ENCODE results near the gene SPDYA.

Gene SPDYA

GRCh38 chr2:28809927-28810326 is 707 bp upstream of the SPDYA start:
- peaks cover 7 to 17% of the 10 kb centered on the region in 2 experiments for H3K36me3 ChIP-seq (ENCODE audit: control insufficient read depth in 2 of 2, insufficient read depth in 1 of 2, low read length in 2 of 2)
- H3K4me3 ChIP-seq (ENCODE audit: low read depth, low read length), result no peak overlapping the region
- ChIA-PET POLR2A (no interaction called here), CTCF (interaction anchor here (0.5 to 1.3 kb wide), 4 partner anchors 9 to 188 kb away, joined by 3 to 5 read pairs (median 4); no protein-coding TSS in a partner anchor)
- no peaks in the 10 kb centered on the region for H3K9me3 ChIP-seq (ENCODE audit: control insufficient read depth, insufficient read depth, low read depth, low read length)
- no peaks in the 10 kb centered on the region for H3K4me1 ChIP-seq (ENCODE audit: control insufficient read depth, insufficient read depth, low read length)
- TF ChIP-seq ZNF341 (tag by site-specific recombination; IDR thresholded peaks at IDR 0.05; ENCODE audit: low read depth), result no peak
- TF ChIP-seq ZNF23 (tag by site-specific recombination; IDR thresholded peaks at IDR 0.05; ENCODE audit: borderline replicate concordance), result no peak
- no peak for TF ChIP-seq ZNF623 (tag by site-specific recombination; IDR thresholded peaks at IDR 0.05)
- TF ChIP-seq ZNF660 (tag by site-specific recombination; IDR thresholded peaks at IDR 0.05), result no peak
- TF ChIP-seq ZNF155 (tag by site-specific recombination; IDR thresholded peaks at IDR 0.05), result no peak
- no peak for TF ChIP-seq ZNF626 (tag by site-specific recombination; IDR thresholded peaks at IDR 0.05)
- TF ChIP-seq ZFP69B (tag by site-specific recombination; IDR thresholded peaks at IDR 0.05), result no peak
- no peak for TF ChIP-seq ZNF239 (tag by site-specific recombination; IDR thresholded peaks at IDR 0.05)
- no peak for TF ChIP-seq ZNF830 (tag by site-specific recombination; IDR thresholded peaks at IDR 0.05; ENCODE audit: low read depth)
- no peak for TF ChIP-seq REST (tag by site-specific recombination; IDR thresholded peaks at IDR 0.05)
- no peak for TF ChIP-seq ZFP41 (tag by site-specific recombination; IDR thresholded peaks at IDR 0.05; ENCODE audit: borderline replicate concordance)
- TF ChIP-seq ZNF416 (tag by site-specific recombination; IDR thresholded peaks at IDR 0.05), result no peak
- TF ChIP-seq ZNF776 (tag by site-specific recombination; IDR thresholded peaks at IDR 0.05; ENCODE audit: borderline replicate concordance), result no peak
- TF ChIP-seq, protein P1, sequence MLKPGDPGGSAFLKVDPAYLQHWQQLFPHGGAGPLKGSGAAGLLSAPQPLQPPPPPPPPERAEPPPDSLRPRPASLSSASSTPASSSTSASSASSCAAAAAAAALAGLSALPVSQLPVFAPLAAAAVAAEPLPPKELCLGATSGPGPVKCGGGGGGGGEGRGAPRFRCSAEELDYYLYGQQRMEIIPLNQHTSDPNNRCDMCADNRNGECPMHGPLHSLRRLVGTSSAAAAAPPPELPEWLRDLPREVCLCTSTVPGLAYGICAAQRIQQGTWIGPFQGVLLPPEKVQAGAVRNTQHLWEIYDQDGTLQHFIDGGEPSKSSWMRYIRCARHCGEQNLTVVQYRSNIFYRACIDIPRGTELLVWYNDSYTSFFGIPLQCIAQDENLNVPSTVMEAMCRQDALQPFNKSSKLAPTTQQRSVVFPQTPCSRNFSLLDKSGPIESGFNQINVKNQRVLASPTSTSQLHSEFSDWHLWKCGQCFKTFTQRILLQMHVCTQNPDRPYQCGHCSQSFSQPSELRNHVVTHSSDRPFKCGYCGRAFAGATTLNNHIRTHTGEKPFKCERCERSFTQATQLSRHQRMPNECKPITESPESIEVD (tag by site-specific recombination; IDR thresholded peaks at IDR 0.05), result no peak
- TF ChIP-seq ZNF114 (tag by site-specific recombination; IDR thresholded peaks at IDR 0.05), result no peak
- no peak for TF ChIP-seq HOXC10 (CRISPR knock-in tag; IDR thresholded peaks at IDR 0.05)
- TF ChIP-seq ZNF140 (tag by site-specific recombination; IDR thresholded peaks at IDR 0.05), result no peak
- no peak for TF ChIP-seq ZBTB21 (tag by site-specific recombination; IDR thresholded peaks at IDR 0.05)
- no peak overlapping the region; the same call in 1 of the 2 replicates for H3K27ac ChIP-seq (ENCODE audit: extremely low read depth, low read depth, low read length)

GRCh38 chr2:28818053-28818452 is 7.4 kb downstream of the SPDYA start:
- Histone ChIP-seq H3K4me1 (ENCODE audit: control insufficient read depth, insufficient read depth, low read length) (no peaks in the 10 kb centered on the region), H3K9me3 (ENCODE audit: control insufficient read depth, insufficient read depth, low read depth, low read length) (no peaks in the 10 kb centered on the region), H3K27ac (ENCODE audit: extremely low read depth, low read depth, low read length) (no peak overlapping the region), H3K4me3 (ENCODE audit: low read depth, low read length) (no peak overlapping the region), H3K36me3 (ENCODE audit: control insufficient read depth in 2 of 2, insufficient read depth in 1 of 2, low read length in 2 of 2) (no peaks in the 10 kb centered on the region)
- CTCF ChIA-PET, result interaction anchor here (1.2 kb wide), 1 partner anchor 224 kb away, joined by 3 read pairs; no protein-coding TSS in a partner anchor
- POLR2A ChIA-PET, result no interaction called here
- TF ChIP-seq ZNF10 (tag by site-specific recombination; IDR thresholded peaks at IDR 0.05) (no peak), ZNF19 (tag by site-specific recombination; IDR thresholded peaks at IDR 0.05; ENCODE audit: low read depth) (no peak), RBAK (tag by site-specific recombination; IDR thresholded peaks at IDR 0.05) (no peak), ZNF530 (tag by site-specific recombination; IDR thresholded peaks at IDR 0.05; ENCODE audit: low read depth) (no peak), ZIC2 (tag by site-specific recombination; IDR thresholded peaks at IDR 0.05) (no peak), TCF7L2 (IDR thresholded peaks at IDR 0.05; ENCODE audit: borderline replicate concordance, low read depth, low read length) (no peak), SP2 (tag by site-specific recombination; IDR thresholded peaks at IDR 0.05) (no peak), REST (tag by site-specific recombination; IDR thresholded peaks at IDR 0.05) (no peak), ZFP3 (tag by site-specific recombination; IDR thresholded peaks at IDR 0.05; ENCODE audit: low read depth) (no peak)
- TF ChIP-seq, protein P2, sequence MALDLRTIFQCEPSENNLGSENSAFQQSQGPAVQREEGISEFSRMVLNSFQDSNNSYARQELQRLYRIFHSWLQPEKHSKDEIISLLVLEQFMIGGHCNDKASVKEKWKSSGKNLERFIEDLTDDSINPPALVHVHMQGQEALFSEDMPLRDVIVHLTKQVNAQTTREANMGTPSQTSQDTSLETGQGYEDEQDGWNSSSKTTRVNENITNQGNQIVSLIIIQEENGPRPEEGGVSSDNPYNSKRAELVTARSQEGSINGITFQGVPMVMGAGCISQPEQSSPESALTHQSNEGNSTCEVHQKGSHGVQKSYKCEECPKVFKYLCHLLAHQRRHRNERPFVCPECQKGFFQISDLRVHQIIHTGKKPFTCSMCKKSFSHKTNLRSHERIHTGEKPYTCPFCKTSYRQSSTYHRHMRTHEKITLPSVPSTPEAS (tag by site-specific recombination; IDR thresholded peaks at IDR 0.05), result no peak

Measured in HEK293 (cell line).